ENCODE data around the gene NRXN3. TPM values are rescaled to one million over a fixed set of nuclear protein-coding genes. Genes with fewer than 3 reads are reported as not detected.
"Not testable (repeated sequence)": the region's sequence is repeated elsewhere in the genome, so short reads cannot be mapped to it uniquely, and the experiment has no call there.

NRXN3 gene
- total RNA-seq, 1 donor from 2014 or later = 2.5 TPM

DNA sequence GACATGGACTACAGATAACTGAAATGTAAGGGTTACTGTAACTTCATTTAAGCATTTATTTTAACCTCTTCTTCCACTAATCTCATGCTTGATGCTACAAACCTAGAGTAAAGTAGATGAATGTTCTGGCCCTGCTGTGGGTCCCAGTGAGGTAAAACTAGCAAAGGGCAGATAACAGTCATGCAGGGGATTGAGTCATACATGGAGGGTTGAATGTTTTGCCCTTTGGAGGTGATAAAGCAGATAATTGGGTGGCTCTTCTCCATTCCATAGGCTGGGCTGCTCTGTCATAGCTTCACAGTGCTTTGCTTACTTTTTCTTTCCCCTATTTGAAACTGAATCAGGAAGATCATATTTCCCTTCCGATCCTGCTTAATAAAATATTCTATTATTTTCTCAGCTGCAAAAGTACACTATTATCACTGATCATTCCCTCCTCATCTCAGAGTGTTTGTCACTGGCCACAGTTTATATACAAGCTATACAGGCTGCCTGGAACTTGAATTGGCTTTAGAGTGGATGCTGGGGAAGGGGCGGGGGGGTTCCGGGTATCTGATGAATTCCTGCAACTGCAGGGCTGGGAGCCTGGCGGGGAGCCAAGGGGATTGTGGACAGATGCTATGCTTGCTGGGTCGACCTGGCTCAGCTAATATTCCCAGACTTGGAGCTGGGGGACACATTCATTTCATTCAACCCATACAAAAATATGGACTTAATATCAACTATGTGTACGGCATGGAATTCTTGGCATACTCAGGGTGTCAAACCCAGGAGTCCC, 235.1 kb downstream of the NRXN3 start:
- DNase-seq = no peak

DNA sequence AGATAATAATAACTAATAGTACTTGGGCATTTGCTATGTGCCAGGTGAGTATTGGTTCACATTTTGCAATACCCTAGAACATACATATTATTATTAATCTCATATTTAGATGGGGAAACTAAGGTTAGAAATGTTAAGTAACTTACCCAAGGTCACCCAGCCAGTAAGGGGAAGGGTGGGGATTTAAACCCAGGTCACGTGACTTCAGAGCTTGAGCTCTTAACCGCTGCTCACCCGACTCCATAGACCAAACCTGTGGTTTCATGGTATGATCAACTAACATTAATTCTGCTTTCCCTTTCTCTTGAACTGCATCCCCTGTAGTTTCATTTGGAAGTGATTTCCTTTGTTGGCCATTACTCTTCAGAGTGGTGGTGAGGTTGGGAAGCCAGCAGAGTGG, 242.3 kb downstream of the NRXN3 start:
- no peak for DNase-seq

DNA sequence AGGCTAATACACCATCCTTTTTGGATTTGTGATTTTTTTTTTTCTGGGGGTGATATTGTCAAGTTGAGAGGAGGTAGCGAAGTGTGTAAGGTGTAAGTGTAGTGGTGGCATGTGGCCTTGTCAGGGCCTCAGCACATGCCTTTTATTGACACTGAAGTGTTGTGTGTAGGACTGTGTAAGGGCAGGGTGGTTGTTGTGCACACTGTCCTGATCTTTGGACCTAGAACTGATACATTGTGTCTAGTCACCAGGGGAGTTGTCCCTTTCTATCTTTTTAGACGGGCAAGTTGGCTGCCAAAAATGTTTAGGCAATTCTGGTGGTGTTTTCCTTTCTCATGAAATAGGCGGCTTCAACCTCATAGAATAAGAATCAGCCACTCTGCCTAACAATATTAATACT, 244.0 kb downstream of the NRXN3 start:
- no peak for DNase-seq

DNA sequence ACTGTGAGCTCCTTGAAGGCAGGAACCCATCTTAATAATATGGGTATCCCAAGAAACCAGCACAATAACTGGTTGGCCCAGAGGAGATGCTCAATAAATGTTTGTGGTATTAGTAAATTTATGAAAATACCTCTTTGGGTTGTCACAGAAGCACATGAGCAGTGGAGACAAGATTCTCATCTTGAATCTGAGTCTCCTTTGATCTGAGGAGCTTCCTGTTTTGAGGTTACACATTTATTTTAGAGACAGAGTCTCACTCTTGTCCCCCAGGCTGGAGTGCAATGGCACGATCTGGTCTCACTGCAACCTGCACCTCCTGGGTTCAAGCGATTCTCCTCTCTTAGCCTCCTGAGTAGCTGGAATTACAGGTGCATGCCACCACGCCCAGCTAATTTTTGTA, 247.4 kb downstream of the NRXN3 start:
- DNase-seq = no peak

DNA sequence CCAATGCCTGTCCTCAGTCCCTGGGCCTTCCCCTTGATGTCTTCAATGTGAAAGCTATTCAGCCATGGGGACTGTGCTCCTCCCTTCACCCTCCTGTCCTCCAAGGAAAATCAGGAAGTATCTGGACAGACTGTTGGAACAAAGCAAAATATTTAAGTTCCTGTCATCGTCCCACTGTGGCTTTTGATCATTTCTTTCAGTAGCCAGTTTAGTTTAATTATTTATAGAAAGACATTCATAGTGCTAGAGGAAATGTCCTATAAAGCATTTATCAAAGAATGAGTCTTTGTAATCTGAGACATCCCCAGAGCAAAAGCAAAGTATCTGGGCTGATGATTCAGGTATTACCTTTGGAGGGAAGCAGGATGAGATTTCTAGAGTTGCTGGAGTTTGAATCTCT, 254.1 kb downstream of the NRXN3 start:
- no peak for DNase-seq

DNA sequence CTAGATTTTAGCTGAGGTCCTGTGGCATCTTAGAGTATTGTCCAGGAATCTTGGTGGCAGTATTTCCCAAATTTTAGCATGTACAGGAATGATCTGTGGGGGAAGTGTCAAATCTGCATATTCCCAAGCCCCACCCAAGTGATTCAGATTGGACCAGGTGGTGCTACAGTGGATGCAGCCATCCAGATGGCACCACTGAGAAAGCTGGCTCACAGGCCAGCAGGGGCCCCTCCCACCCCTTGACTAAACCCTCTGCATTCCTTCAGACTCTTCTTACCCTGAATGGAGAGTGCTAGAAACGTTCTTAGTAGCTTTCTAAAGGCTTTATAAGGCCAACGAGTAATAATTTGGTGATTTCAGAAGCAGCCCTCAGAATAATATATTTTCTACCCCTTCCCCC, 255.2 kb downstream of the NRXN3 start:
- no peak for DNase-seq

DNA sequence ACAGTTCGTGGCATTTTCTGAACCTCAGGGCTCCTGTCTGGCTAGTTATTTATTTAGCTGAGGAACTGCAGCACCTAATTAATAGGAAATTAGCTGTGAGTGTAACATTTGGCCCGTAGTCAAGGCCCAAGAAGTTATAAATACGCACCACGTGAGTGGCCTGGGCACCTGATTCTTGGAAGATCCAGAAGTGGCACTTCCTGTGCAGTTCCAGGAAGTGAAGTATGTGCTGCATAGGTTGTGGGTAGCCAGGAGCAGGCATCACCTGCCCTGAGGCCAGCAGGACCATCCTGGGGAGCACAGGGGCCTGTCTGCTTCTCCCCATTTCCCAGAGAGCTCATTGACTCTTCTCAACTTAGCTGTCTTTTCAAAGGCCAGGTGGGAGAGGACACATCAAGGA, 255.6 kb downstream of the NRXN3 start:
- DNase-seq = no peak

DNA sequence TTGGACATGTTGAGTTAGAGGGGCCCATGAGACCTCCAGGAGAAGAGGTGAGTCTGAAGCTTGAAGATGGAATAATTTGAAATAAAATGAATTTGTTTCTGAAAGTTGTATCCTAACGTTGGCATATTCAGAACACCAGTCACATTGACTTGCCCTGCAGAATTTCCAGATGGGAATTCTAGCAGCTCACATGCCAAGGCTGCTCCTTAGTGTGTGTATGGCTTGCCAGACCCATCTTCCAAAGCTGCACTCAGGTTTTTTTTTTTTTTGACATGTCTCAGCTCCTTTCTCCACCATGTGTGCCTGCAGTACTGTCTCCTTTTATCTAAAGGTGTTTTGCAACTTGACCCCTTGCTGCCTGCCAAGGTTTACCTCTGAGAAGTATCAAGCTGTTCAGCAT, 261.9 kb downstream of the NRXN3 start:
- no peak for DNase-seq

DNA sequence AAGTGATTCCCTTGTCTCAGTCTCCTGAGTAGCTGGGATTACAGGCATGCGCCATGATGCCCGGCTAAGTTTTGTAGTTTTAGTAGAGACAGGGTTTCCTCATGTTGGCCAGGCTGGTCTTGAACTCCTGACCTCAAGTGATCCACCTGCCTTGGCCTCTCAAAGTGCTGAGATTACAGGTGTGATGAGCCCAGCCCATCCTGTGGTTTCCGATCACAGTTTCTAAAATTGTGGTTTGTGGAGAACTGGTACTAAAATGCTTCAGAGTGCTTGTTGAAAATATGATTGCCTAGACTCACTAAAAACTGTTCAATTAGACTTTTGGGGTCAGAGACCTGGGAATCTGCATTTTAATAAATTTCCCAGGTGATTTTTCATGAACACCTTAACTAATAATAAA, 267.3 kb downstream of the NRXN3 start:
- DNase-seq = not testable (repeated sequence)

DNA sequence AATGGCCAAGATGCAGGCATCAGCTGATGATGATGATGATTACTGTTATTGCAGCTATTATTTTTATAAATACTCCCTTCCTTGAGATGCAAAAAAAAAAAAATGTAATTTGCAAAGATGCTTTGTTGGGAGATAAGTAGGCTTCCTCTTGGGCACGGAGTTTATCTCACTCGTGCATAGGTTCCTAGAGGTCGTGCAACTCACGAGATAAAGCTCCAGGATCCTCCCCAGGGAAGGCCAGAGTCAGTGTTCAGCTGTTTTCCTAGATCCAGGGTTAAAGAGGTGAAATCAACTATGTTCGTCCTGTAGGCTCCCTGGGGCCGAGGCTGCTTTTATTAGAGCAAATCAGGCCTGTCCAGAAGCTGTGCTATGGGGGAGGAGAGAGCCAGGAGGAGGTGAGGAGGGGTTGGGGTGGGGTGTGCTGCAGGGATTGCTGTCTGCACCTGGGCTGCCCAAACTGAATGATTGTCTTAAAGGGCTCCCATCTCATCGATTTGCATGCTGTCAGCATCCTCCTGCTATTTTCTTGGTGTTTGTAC, 270.3 kb downstream of the NRXN3 start:
- no peak for DNase-seq

DNA sequence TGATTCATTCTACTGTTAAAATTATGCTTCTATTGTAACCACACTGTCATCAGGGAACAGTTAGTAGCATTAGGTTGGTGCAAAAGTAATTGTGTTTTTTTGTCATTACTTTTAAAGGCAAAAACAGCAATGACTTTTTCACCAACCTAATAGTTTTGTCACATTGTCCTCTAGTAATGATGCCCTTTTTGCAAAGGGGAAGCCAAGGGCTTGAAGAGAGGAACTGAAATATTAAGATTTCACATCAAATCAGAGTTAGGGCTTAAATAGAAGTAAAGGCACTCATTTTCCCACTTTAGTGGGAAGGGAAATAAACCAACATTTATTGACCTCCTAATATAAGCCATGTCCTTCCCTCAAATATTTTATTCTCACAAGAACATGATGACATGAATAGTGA, 273.7 kb downstream of the NRXN3 start:
- DNase-seq = no peak

DNA sequence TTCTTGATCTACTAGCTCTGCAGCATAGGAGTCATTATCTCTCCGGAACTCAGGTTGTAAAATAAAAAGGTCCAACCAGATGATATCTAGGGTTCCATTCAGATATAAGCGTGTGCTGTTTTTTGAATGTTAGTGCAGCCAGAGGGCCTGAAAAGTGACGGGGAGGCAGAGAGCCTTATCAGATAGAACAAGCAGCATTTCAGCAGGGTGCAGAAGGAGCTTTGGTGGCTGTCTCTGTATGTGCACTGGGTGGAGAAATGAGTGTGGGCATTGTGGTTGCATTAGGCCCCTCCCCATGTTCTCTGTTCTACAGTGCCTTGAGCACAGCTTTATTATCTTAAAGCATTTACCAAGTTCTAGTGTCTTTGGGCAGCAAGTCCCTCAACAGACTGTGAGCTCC, 275.1 kb downstream of the NRXN3 start:
- no peak for DNase-seq

DNA sequence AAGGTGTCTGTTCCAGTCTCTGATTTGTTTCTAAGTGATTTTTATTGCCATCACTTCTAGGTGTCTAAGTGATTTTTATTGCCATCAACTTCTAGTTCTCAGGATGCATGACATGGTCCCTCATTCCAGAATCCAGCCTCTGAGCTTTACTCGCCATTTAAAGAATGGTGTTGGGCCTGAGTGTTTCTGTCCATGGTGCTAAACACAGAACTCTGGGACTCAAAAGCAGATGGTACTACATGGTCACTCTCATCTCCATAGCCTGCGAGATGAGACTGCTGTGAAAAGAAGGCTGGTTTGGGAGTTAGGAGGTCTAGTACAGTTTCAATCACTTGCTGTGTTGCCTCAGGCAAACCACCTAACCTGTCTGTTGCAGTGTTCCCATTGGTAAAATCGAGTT, 276.6 kb downstream of the NRXN3 start:
- DNase-seq = no peak

DNA sequence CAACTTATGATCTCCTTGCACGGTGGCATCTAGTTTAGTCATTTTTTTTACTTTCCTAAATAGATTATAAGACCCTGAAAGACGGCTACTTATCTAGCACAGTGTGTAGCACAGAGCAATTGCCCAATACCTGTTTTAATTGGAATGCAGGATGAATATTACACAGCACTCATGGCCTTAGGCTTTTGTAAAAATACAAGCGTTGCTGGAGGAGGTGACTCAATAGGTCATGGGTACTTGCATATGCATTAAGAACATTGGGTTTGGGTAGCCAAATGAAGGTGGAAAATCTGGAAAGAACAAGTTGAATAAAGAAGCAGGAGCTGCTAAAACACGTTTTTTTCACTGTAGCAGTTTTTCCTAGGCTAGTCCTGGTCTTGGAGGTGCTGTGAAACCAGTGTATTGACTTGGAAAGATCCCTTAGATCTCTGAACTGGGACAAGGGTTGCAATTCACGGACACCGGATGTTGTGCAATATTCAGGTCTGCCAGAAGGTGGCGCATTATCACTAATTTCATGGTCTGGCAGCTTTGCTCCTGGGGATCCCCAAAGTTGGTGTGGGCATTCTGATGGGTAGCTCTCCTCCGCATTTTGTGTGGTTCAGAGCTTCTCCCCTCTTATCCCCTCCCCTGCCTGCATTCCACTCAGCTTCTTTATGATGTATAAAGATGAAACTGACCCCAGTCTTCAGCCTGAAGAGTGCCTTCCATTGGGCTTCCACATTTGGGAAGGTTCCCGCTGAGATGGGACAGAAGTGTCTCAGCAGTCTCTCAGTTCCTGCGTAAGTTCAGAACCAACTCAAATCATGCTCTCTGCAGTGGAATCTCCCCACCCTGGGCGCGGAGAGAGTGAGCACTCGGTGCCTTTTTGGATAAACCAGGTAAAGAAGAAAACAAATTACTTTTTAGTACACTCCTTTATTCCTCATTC, 278.3 kb downstream of the NRXN3 start:
- DNase-seq = no peak

DNA sequence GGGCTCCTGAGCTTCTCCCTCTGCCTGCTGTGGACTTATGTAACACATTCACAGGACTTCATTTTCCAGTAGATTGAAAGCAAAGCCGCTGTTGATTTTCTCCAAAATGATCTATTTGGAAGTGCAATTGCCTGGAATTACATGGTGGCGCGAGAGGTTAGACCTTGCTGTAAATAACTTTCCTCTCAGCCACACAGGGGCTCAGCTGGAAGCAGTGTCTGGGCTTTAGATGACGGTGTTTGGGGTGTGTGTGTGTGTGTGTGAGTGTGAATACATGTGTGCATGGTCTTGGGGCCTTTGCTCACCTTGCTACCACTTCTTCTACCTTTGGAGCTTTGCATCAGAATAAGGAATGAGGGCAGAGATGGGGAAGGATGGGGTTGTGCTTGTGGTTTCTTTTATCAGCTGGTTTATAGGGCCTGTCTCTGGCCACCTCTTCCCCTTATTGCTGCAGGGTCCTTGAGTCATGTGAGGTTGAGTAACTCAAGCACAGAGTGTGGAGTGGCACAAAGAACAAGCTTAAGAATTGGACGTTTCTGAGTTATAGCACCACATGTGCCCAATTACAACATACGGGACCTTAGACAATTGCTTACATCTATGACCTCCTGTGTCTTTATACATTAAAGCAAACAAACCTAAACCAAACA, 280.6 kb downstream of the NRXN3 start:
- DNase-seq = no peak

DNA sequence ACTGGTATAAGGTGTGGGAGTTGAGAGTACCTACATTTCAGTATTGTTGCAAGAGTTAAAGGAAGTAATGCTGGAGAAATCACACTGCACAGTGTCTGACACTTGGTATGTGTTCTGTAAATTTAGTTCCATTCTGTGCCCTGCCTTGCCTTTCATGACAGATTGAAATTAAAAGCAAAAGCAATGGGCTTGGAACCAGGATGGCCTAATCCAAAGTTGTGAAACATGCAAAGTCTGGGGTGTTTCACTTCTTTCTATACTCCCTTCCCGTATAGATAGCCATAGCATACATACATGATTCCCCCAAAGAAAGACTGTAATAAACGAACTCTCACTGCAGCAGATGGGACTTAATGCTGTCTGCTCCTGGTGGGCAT, 281.1 kb downstream of the NRXN3 start:
- DNase-seq = no peak

DNA sequence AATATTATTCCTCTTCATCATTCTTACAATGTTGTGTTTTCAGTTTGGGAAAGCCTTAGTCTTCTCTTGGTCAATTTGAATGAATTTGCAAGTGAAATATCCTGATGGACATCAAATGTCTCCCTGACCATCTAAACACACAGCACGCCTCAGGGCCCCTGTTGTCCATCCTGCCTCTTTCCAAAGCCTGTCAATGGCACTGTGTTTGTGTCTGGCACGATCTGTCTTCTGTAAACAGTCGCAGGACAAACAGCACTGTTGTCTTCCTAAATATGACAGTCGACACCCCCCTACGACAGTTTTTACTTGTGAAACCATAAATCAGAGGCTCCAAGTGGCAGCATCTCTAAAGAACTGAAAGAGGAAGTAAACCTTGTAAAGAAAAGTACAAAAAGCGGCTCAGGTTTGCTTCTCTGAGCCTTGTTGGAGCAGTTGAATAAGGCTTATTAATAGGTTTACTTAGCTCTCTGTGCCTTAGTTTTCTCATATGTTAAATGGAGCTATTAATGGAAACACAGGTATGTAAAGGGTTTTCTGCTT, 285.8 kb downstream of the NRXN3 start:
- DNase-seq = no peak

DNA sequence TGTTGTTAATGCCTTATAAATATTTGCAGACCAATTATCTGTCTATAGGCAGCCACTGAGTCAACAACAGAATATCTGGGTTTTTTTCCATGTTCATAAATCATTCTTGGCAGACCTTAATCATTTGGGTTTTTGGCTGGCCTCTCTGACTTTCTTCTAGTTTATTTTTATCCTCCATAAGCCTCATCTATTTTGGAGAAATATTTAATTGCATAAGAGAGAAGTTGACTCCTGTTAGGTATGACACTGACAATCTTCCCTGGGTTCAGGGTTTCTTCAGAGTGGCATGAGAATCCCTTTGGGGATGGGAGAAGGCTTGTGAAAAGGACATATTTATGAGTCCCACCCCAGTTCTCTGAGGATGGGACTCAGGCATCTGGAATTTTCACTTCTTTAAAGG, 299.8 kb downstream of the NRXN3 start:
- no peak for DNase-seq

DNA sequence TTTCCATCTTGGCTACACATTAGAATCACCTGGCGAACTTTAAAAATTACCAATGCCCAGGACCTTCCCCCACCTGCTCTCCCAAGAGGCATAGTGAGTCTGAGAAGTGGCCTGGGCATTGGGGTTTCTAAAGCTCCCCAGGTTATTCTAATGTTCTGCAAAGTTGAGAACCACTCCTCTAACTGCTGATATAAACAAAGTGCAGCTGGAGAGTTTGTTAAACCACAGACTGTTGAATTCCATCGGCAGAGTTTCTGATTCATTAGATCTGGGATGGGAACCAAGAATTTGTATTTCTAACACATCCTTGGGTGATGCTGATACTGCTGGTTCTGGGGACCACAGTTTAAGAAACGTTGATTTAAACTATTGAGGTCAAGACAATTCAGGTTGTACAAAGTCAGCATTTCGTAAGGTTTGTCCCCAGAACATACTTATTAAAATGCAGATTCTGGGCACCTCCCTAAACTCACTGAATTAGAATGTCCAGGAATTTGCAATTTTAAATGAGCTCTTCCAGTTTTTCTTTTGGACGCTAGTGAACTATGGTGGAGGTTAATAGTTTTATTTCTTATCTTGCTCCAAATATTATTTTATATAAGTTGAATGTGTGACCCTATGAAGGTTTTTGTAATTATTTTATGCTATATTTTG, 309.1 kb downstream of the NRXN3 start:
- no peak for DNase-seq

DNA sequence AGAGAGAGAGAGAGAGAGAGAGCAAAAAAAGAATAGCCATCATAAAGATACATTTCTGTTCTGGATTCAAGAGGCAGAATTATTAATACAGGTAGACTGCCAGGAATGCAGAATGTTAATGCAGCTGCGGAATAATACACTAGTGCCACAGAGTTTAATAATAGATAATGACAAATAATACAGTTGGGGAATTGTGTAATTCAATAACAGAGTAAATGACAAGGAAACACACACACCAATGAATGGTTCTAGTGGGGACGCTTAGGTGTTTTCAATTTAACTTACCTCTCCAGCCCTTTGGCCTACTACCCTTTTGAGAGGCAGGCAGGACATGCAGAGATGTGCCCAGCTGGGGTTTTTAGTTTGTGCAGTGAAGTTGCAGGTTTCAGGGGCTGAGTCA, 313.9 kb downstream of the NRXN3 start:
- no peak for DNase-seq

DNA sequence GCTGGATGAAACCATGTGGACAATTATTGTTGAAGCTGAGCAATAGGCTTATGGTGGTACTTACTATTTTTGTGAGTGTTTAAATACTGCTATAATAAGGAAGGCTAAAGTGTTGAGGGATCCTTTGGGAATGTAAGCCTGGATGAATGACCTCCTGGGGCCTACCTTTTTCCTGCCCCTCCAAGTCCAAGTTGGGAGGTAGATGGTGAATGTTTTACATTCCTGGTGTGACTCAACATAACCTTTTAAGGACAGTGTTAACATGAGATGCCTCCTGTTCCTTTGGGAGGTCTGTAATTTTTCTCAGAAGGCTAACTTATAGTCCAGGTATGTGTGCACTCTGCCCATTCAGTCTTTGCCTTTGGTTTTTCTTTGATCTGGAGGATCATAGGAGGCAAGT, 315.9 kb downstream of the NRXN3 start:
- no peak for DNase-seq

DNA sequence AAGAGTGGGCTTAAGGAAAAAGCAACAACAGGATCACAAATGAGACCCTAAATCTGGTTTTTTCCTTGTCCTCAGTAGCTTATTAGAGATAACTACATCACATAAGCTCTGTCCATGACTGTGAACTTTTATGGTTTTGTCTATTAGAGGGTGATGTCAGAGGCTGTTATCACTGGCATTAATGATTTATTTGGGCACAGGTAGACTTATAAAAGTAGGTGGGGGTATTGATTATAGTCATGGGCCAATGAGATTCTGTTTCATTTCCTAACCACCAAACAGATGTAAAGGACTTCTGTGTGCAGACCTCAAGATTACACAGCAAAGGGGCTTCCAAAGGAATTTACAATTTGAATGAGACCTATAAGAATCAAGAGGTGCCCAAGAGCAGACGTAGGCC, 316.4 kb downstream of the NRXN3 start:
- no peak for DNase-seq
